Endothelial cell of umbilical vein (primary cell): Measurements from ENCODE around the gene VPREB3. TPM values are rescaled to one million over a fixed set of nuclear protein-coding genes. Genes with fewer than 3 reads are reported as not detected.

Source experiments
- BruUV-seq: library from RNA; stranded (reverse); fragments of 400-500 nt; replicated peaks from 2 replicates; lab custom pipeline; 2021; lab: Mats Ljungman, UMichigan
- CTCF ChIA-PET: fragments of 300-600, 350-600 bp; sonication (Branson Sonifier 250); formaldehyde crosslinking; loops from one replicate; lab custom pipeline; 2021; ENCODE audit warnings: antibody characterized with exemption, inconsistent platforms; lab: Charles Lee
- POLR2A ChIA-PET: fragments of 300-600, 350-600 bp; sonication (Branson Sonifier 250); formaldehyde crosslinking; loops from one replicate; lab custom pipeline; 2021; ENCODE audit warnings: antibody characterized with exemption, inconsistent platforms; lab: Charles Lee
- DNase-seq: peaks from one replicate; pipeline ENCODE4 v3.0.0-alpha.2; 2011; ENCODE audit warnings: low read depth, low spot score
- FAIRE-seq: peaks from 2 replicates; lab custom pipeline; 2011; peaks lifted over from hg19 to GRCh38; lab: Jason Lieb, UNC
- H2AFZ ChIP-seq: 2 replicates; pipeline ENCODE4 v1.6.0; 2012; ENCODE audit warnings: low read depth, low read length, control low read depth, inconsistent platforms
- H3K27ac ChIP-seq: 2 replicates; pipeline ENCODE4 v1.5.1; 2011; ENCODE audit warnings: low read depth, mild to moderate bottlenecking, control low read depth, low read length, moderate library complexity; ENCODE audit not compliant: insufficient read depth
- H3K27me3 ChIP-seq, 2 experiments: 2 replicates each; pipeline versions ENCODE4 v1.6.0 to v1.6.1; 2011; ENCODE audit warnings: low read length in 2 of 2, mixed read lengths in 1 of 2; ENCODE audit not compliant: control insufficient read depth in 2 of 2, insufficient read depth in 2 of 2
- H3K36me3 ChIP-seq, 2 experiments: 2 replicates in 1 of 2; 3 replicates in 1 of 2; pipeline ENCODE4 v1.5.1; 2011; ENCODE audit warnings: low read length in 2 of 2, mild to moderate bottlenecking in 1 of 2, moderate library complexity in 1 of 2; ENCODE audit not compliant: control insufficient read depth in 2 of 2, insufficient read depth in 2 of 2; ENCODE audit errors: extremely low read depth in 1 of 2
- H3K4me1 ChIP-seq: 3 replicates; pipeline ENCODE4 v1.5.1; 2011; ENCODE audit warnings: mild to moderate bottlenecking, low read length; ENCODE audit not compliant: control insufficient read depth, insufficient read depth; ENCODE audit errors: extremely low read depth
- H3K4me2 ChIP-seq: 2 replicates; pipeline ENCODE4 v1.6.1; 2011; ENCODE audit warnings: low read length, control low read depth, mixed read lengths; ENCODE audit not compliant: insufficient read depth
- H3K4me3 ChIP-seq, 3 experiments: fragments of 200-600 bp in 1 of 3; sonication (generic), shearing (Covaris generic) in 1 of 3; replicated peaks in 1 of 3; 2 replicates each; pipeline ENCODE4 v1.5.1; 2011 to 2016; ENCODE audit warnings: control low read depth in 3 of 3, low read length in 3 of 3, mild to moderate bottlenecking in 2 of 3, inconsistent platforms in 1 of 3, low read depth in 1 of 3, moderate library complexity in 1 of 3; ENCODE audit not compliant: insufficient read depth in 1 of 3
- H3K79me2 ChIP-seq: 2 replicates; pipeline ENCODE4 v1.6.0; 2012; ENCODE audit warnings: low read length, inconsistent platforms; ENCODE audit not compliant: control insufficient read depth, insufficient read depth
- H3K9ac ChIP-seq: replicated peaks from 2 replicates; pipeline ENCODE3; 2011; ENCODE audit warnings: low read length, control low read depth; ENCODE audit not compliant: insufficient read depth; ENCODE audit errors: extremely low read depth
- H3K9me1 ChIP-seq: replicated peaks from 3 replicates; pipeline ENCODE4 v1.6.0; 2011; ENCODE audit warnings: mild to moderate bottlenecking, low read length; ENCODE audit not compliant: control insufficient read depth, insufficient read depth; ENCODE audit errors: extremely low read depth
- H3K9me3 ChIP-seq: replicated peaks from 2 replicates; pipeline ENCODE4 v1.5.1; 2012; ENCODE audit warnings: low read length, inconsistent platforms; ENCODE audit not compliant: control insufficient read depth, insufficient read depth
- H4K20me1 ChIP-seq: replicated peaks from 2 replicates; pipeline ENCODE3; 2011; ENCODE audit warnings: mild to moderate bottlenecking, low read length; ENCODE audit not compliant: control insufficient read depth, insufficient read depth; ENCODE audit errors: extremely low read depth
- CTCF ChIP-seq, 2 donors: IDR thresholded peaks; 1 replicate in 1 of 2; 2 replicates in 1 of 2; pipeline ENCODE4 v1.5.1; 2011; ENCODE audit warnings: low read length in 2 of 2, mild to moderate bottlenecking in 2 of 2, moderate library complexity in 2 of 2, control low read depth in 1 of 2, inconsistent platforms in 1 of 2, low read depth in 1 of 2; ENCODE audit not compliant: insufficient read depth in 1 of 2; ENCODE audit errors: extremely low read depth in 1 of 2
- EZH2 ChIP-seq: IDR thresholded peaks from 2 replicates; pipeline ENCODE4 v1.6.1; 2012; ENCODE audit warnings: borderline replicate concordance, low read depth, mild to moderate bottlenecking, moderate library complexity, low read length, inconsistent platforms; ENCODE audit not compliant: severe bottlenecking
- FOS ChIP-seq: IDR thresholded peaks from 2 replicates; pipeline ENCODE4 v1.6.1; 2011; ENCODE audit warnings: mild to moderate bottlenecking, low read length, moderate library complexity, borderline replicate concordance; ENCODE audit not compliant: insufficient read depth
- GATA2 ChIP-seq: IDR thresholded peaks from 2 replicates; pipeline ENCODE4 v1.7.0; 2011; ENCODE audit warnings: low read depth, mild to moderate bottlenecking, moderate library complexity, mixed read lengths, low read length; ENCODE audit not compliant: insufficient read length, insufficient read depth
- JUN ChIP-seq: IDR thresholded peaks from 2 replicates; pipeline ENCODE4 v1.6.1; 2011; ENCODE audit warnings: borderline replicate concordance, low read depth; ENCODE audit not compliant: insufficient read length, insufficient read depth
- MAX ChIP-seq: IDR thresholded peaks from 2 replicates; pipeline ENCODE4 v1.6.1; 2011; ENCODE audit not compliant: insufficient read depth, insufficient read length
- MYC ChIP-seq: IDR thresholded peaks from one replicate; pipeline ENCODE4 v1.6.1; 2011; ENCODE audit warnings: mild to moderate bottlenecking, low read depth, low read length
- POLR2A ChIP-seq: IDR thresholded peaks from 2 replicates; pipeline ENCODE4 v1.6.1; 2012; ENCODE audit warnings: low read depth, mild to moderate bottlenecking, control low read depth, low read length
- POLR2AphosphoS5 ChIP-seq: IDR thresholded peaks from 2 replicates; pipeline ENCODE4 v1.6.1; 2012; ENCODE audit warnings: low read depth, mild to moderate bottlenecking, control low read depth, low read length, moderate library complexity; ENCODE audit not compliant: insufficient read depth
- dilution Hi-C: fragments of 300-500 bp; cut with MboI; formaldehyde crosslinking; loops from one replicate; pipeline ENCODE4 v1.15.0; 2019; ENCODE audit warnings: low sequenced_read_pairs; ENCODE audit not compliant: extremely low pct_ligation_motif_present
- intact Hi-C: fragments of 100-400 bp; cut with micrococcal nuclease; formaldehyde crosslinking; loops from one replicate; pipeline ENCODE4 v1.10.0; 2022
- polyA plus RNA-seq, 4 experiments: library from polyadenylated mRNA; depleted of rRNA in 3 of 4; stranded (reverse) in 3 of 4; unstranded in 1 of 4; fragments of >200 nt; gene quantifications; 2 replicates each; pipeline versions ENCODE4 v1.2.1 to v1.2.3, GENCODE V29; 2011 to 2012; ENCODE audit warnings: missing spikeins in 1 of 4
- total RNA-seq: library from RNA; stranded (reverse); gene quantifications from 2 replicates; pipeline ENCODE4 v1.2.3, GENCODE V29; 2021

The VPREB3 gene
- total and polyA plus RNA-seq, 2 donors (not counting 3 experiments of a cell fraction or from before 2014, with no cell fraction given): not detected

- Histone ChIP-seq H3K4me2 (no peak overlapping the region), H3K36me3 (no peaks in the 10 kb centered on the region), H2AFZ (no peak overlapping the region), H3K9ac (no peak overlapping the region), H3K27me3 (no peaks in the 10 kb centered on the region), H4K20me1 (no peaks in the 10 kb centered on the region), H3K4me3 (no peak overlapping the region), H3K27ac (no peak overlapping the region), H3K4me1 (no peaks in the 10 kb centered on the region), H3K9me1 (no peaks in the 10 kb centered on the region), H3K79me2 (no peaks in the 10 kb centered on the region), H3K9me3 (no peaks in the 10 kb centered on the region)
- TF ChIP-seq EZH2 (no peak), GATA2 (no peak)
- DNase-seq (no peak), FAIRE-seq (no peak)
- intact Hi-C loops (no loop called here), dilution Hi-C loops (no loop called here)
- BruUV-seq: no TSS peak
- CTCF ChIA-PET: interaction anchor here (1.4 kb wide), 1 partner anchor 69 kb away, joined by 3 read pairs; no protein-coding TSS in a partner anchor
- POLR2A ChIA-PET: no interaction called here
Observed at GRCh38 chr22:23781065-23781464, 26.8 kb upstream of the VPREB3 start.

GRCh38 chr22:23780146-23780748 lies 26.0 kb upstream of the VPREB3 start:
- H3K79me2 ChIP-seq: no peaks in the 10 kb centered on the region
- no peaks in the 10 kb centered on the region for H3K9me1 ChIP-seq
- no peak overlapping the region for H2AFZ ChIP-seq
- DNase-seq: no peak
- H3K9ac ChIP-seq: no peak overlapping the region
- no peak overlapping the region for H3K4me3 ChIP-seq
- intact Hi-C loops (no loop called here), dilution Hi-C loops (no loop called here)
- no peaks in the 10 kb centered on the region for H3K4me1 ChIP-seq
- ChIA-PET CTCF (interaction anchor here (1.4 kb wide), 1 partner anchor 70 kb away, joined by 3 read pairs; no protein-coding TSS in a partner anchor), POLR2A (no interaction called here)
- H3K36me3 ChIP-seq: no peaks in the 10 kb centered on the region
- TF ChIP-seq MYC (no peak), EZH2 (no peak), JUN (no peak), MAX (no peak), FOS (no peak), CTCF (IDR thresholded peaks at IDR 0.05; ENCODE audit: extremely low read depth in 1 of 2, insufficient read depth in 1 of 2, low read depth in 1 of 2, low read length in 2 of 2) (no peak), POLR2A (no peak), POLR2AphosphoS5 (no peak), GATA2 (no peak)
- no peak overlapping the region for H3K4me2 ChIP-seq
- no peak for FAIRE-seq
- no peaks in the 10 kb centered on the region for H3K27me3 ChIP-seq
- no TSS peak for BruUV-seq
- no peak overlapping the region for H3K27ac ChIP-seq
- no peaks in the 10 kb centered on the region for H3K9me3 ChIP-seq
- H4K20me1 ChIP-seq: no peaks in the 10 kb centered on the region
